Measurements from ENCODE around the gene VAC14.
"Not testable (repeated sequence)": the region's sequence is repeated elsewhere in the genome, so short reads cannot be mapped to it uniquely, and the experiment has no call there.

Gene VAC14

GRCh38 chr16:70678121-70678897 is 122.6 kb downstream of the VAC14 start:
- no peak for DNase-seq

GRCh38 chr16:70677499-70678120 is 123.3 kb downstream of the VAC14 start:
- no peak for DNase-seq

- no peak for DNase-seq
Observed at GRCh38 chr16:70676675-70677498, 124.1 kb downstream of the VAC14 start.

GRCh38 chr16:70675851-70676513 is 125.0 kb downstream of the VAC14 start:
- no peak for DNase-seq

GRCh38 chr16:70674221-70675014 is 126.5 kb downstream of the VAC14 start:
- DNase-seq: no peak

- not testable (repeated sequence) for DNase-seq
Observed at GRCh38 chr16:70670938-70671337, 130.0 kb downstream of the VAC14 start.

GRCh38 chr16:70670175-70670574 is 130.8 kb downstream of the VAC14 start:
- no peak for DNase-seq

- DNase-seq: no peak
Observed at GRCh38 chr16:70665806-70666735, 134.9 kb downstream of the VAC14 start.

- no peak for DNase-seq
Observed at GRCh38 chr16:70665113-70665694, 135.8 kb downstream of the VAC14 start.

- DNase-seq: no peak
Observed at GRCh38 chr16:70664325-70665112, 136.4 kb downstream of the VAC14 start.

- DNase-seq: no peak
Observed at GRCh38 chr16:70663524-70664324, 137.2 kb downstream of the VAC14 start.

GRCh38 chr16:70662991-70663523 is 137.9 kb downstream of the VAC14 start:
- no peak for DNase-seq

GRCh38 chr16:70661918-70662641 is 138.9 kb downstream of the VAC14 start:
- no peak for DNase-seq

GRCh38 chr16:70661534-70661917 is 139.4 kb downstream of the VAC14 start:
- no peak for DNase-seq

GRCh38 chr16:70660672-70661350 is 140.1 kb downstream of the VAC14 start:
- no peak for DNase-seq

GRCh38 chr16:70659953-70660671 is 140.8 kb downstream of the VAC14 start:
- no peak for DNase-seq

GRCh38 chr16:70659546-70659945 is 141.4 kb downstream of the VAC14 start:
- DNase-seq: no peak
